HL-60 (cell line): ENCODE data around the gene RCBTB2.

Source experiments
- DNase-seq, 2 experiments: peaks; one replicate each; pipeline ENCODE4 v3.0.0-alpha.2; 2010 to 2020; ENCODE audit warnings: low read depth in 1 of 2, low spot score in 1 of 2
- H3K27ac ChIP-seq: fragments of 250-450 bp; sonication (Bioruptor Pico); replicated peaks from 2 replicates; pipeline ENCODE4 v1.5.1; 2020; ENCODE audit warnings: mild to moderate bottlenecking, moderate library complexity
- H3K27me3 ChIP-seq: fragments of 250-450 bp; sonication (Bioruptor Pico); 2 replicates; pipeline ENCODE4 v1.5.1; 2021; ENCODE audit warnings: mild to moderate bottlenecking, moderate library complexity; ENCODE audit not compliant: insufficient read depth, poor library complexity, severe bottlenecking
- H3K4me3 ChIP-seq: replicated peaks from 2 replicates; pipeline ENCODE4 v1.5.1; 2011; ENCODE audit warnings: mild to moderate bottlenecking, control low read depth, low read length; ENCODE audit not compliant: insufficient read depth
- CTCF ChIP-seq: IDR thresholded peaks from one replicate; pipeline ENCODE4 v1.5.1; 2011; ENCODE audit warnings: low read length, control low read depth, inconsistent platforms; ENCODE audit not compliant: insufficient read depth
- GABPA ChIP-seq: IDR thresholded peaks from 2 replicates; pipeline ENCODE4 v1.6.1; 2012; ENCODE audit warnings: low read depth
- POLR2AphosphoS5 ChIP-seq: IDR thresholded peaks from 2 replicates; pipeline ENCODE4 v1.6.1; 2012; ENCODE audit warnings: low read depth
- REST ChIP-seq: IDR thresholded peaks from 2 replicates; pipeline ENCODE4 v1.6.1; 2012; ENCODE audit warnings: low read depth; ENCODE audit not compliant: insufficient replicate concordance
- SPI1 ChIP-seq: IDR thresholded peaks from 2 replicates; pipeline ENCODE4 v1.6.1; 2012; ENCODE audit warnings: low read depth, mild to moderate bottlenecking, borderline replicate concordance

The RCBTB2 gene

GRCh38 chr13:48485432-48485831 is 47.4 kb downstream of the RCBTB2 start:
- no peak overlapping the region for H3K27ac ChIP-seq
- no peaks in the 10 kb centered on the region for H3K27me3 ChIP-seq

GRCh38 chr13:48483575-48483974 is 49.3 kb downstream of the RCBTB2 start:
- Histone ChIP-seq H3K27ac (no peak overlapping the region), H3K27me3 (no peaks in the 10 kb centered on the region), H3K4me3 (no peak overlapping the region)
- DNase-seq: no peak
- TF ChIP-seq GABPA (no peak), CTCF (no peak), REST (no peak), SPI1 (no peak), POLR2AphosphoS5 (no peak)

More at GRCh38 chr13:48485432-48485831, 47.4 kb downstream of the RCBTB2 start:
- H3K4me3 ChIP-seq: no peak overlapping the region
- TF ChIP-seq POLR2AphosphoS5 (no peak), REST (no peak), CTCF (no peak), SPI1 (no peak)
- DNase-seq: no peak

GRCh38 chr13:48478391-48478790 is 54.5 kb downstream of the RCBTB2 start:
- TF ChIP-seq CTCF (no peak), POLR2AphosphoS5 (no peak), SPI1 (no peak), GABPA (no peak), REST (no peak)
- Histone ChIP-seq H3K27ac (no peak overlapping the region), H3K4me3 (no peak overlapping the region), H3K27me3 (no peaks in the 10 kb centered on the region)
- no peak for DNase-seq
